DND-41 (cell line): Measurements from ENCODE around the gene TBC1D5.

Source experiments
- CTCF ChIP-seq: IDR thresholded peaks from 2 replicates; pipeline ENCODE4 v1.5.1; 2012; ENCODE audit warnings: borderline replicate concordance, low read length, moderate library complexity, mild to moderate bottlenecking; ENCODE audit not compliant: poor library complexity, severe bottlenecking; ENCODE audit errors: extremely low read depth
- EZH2 ChIP-seq: IDR thresholded peaks from 3 replicates; pipeline ENCODE4 v1.6.1; 2012; ENCODE audit warnings: borderline replicate concordance, low read depth, mild to moderate bottlenecking, moderate library complexity, low read length, inconsistent platforms; ENCODE audit not compliant: severe bottlenecking

- TF ChIP-seq CTCF (no peak), EZH2 (no peak)
These were observed 523.8 kb downstream of the TBC1D5 start for GRCh38 chr3:17218587-17218986.
